Renal pelvis (tissue), 4 donors: Measurements from ENCODE around the gene IWS1. TPM values are rescaled to one million over a fixed set of nuclear protein-coding genes. Genes with fewer than 3 reads are reported as not detected.
"Not testable (repeated sequence)": the region's sequence is repeated elsewhere in the genome, so short reads cannot be mapped to it uniquely, and the experiment has no call there.

Experiments
- DNase-seq: peaks from one replicate; pipeline ENCODE4 v3.0.0-alpha.2; 2013
- polyA plus RNA-seq, 3 donors: library from polyadenylated mRNA; unstranded; fragments of 120-200 nt; gene quantifications; one replicate each; pipeline ENCODE4 v1.2.1, GENCODE V29; 2013; ENCODE audit not compliant: insufficient read length in 3 of 3

IWS1 gene
- polyA plus RNA-seq, 3 donors = 64.0 to 77.2 (median 67.8) TPM

GRCh38 chr2:127463155-127463991 is 62.9 kb downstream of the IWS1 start:
- no peak for DNase-seq

GRCh38 chr2:127462461-127462860 is 63.8 kb downstream of the IWS1 start:
- no peak for DNase-seq

- no peak for DNase-seq
Measured at GRCh38 chr2:127456960-127457359, 69.3 kb downstream of the IWS1 start.

- no peak for DNase-seq
Measured at GRCh38 chr2:127455566-127456493, 70.5 kb downstream of the IWS1 start.

GRCh38 chr2:127454595-127455565 is 71.4 kb downstream of the IWS1 start:
- peak; percentile 55 for DNase-seq

GRCh38 chr2:127453392-127454171 is 72.7 kb downstream of the IWS1 start:
- DNase-seq = no peak

GRCh38 chr2:127453013-127453391 is 73.3 kb downstream of the IWS1 start:
- DNase-seq = no peak

- DNase-seq = not testable (repeated sequence)
Measured at GRCh38 chr2:127452423-127452822, 73.9 kb downstream of the IWS1 start.

- DNase-seq = no peak
Measured at GRCh38 chr2:127451981-127452380, 74.3 kb downstream of the IWS1 start.

GRCh38 chr2:127449898-127450297 is 76.4 kb downstream of the IWS1 start:
- no peak for DNase-seq

- no peak for DNase-seq
Measured at GRCh38 chr2:127449414-127449813, 76.9 kb downstream of the IWS1 start.

- DNase-seq = no peak
Measured at GRCh38 chr2:127448526-127448925, 77.8 kb downstream of the IWS1 start.

- DNase-seq = no peak
Measured at GRCh38 chr2:127439343-127439742, 86.9 kb downstream of the IWS1 start.

GRCh38 chr2:127437781-127438726 is 88.2 kb downstream of the IWS1 start:
- DNase-seq = no peak

- no peak for DNase-seq
Measured at GRCh38 chr2:127437056-127437455, 89.2 kb downstream of the IWS1 start.

GRCh38 chr2:127434515-127434914 is 91.8 kb downstream of the IWS1 start:
- no peak for DNase-seq

- no peak for DNase-seq
Measured at GRCh38 chr2:127431408-127432023, 94.8 kb downstream of the IWS1 start.
